ENCODE measurements around the gene NDUFS4.
"Not testable (repeated sequence)": the region's sequence is repeated elsewhere in the genome, so short reads cannot be mapped to it uniquely, and the experiment has no call there.

NDUFS4 gene

GRCh38 chr5:53649352-53649751, 88.9 kb downstream of the NDUFS4 start:
- ChIA-PET CTCF (no interaction called here), POLR2A (no interaction called here)
- TF ChIP-seq, protein P1, sequence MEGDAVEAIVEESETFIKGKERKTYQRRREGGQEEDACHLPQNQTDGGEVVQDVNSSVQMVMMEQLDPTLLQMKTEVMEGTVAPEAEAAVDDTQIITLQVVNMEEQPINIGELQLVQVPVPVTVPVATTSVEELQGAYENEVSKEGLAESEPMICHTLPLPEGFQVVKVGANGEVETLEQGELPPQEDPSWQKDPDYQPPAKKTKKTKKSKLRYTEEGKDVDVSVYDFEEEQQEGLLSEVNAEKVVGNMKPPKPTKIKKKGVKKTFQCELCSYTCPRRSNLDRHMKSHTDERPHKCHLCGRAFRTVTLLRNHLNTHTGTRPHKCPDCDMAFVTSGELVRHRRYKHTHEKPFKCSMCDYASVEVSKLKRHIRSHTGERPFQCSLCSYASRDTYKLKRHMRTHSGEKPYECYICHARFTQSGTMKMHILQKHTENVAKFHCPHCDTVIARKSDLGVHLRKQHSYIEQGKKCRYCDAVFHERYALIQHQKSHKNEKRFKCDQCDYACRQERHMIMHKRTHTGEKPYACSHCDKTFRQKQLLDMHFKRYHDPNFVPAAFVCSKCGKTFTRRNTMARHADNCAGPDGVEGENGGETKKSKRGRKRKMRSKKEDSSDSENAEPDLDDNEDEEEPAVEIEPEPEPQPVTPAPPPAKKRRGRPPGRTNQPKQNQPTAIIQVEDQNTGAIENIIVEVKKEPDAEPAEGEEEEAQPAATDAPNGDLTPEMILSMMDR (IDR thresholded peaks at IDR 0.05; ENCODE audit: control extremely low read depth, extremely low read depth, low read depth, missing control alignments), result no peak
- no peak for DNase-seq (ENCODE audit: extremely low spot score)

DNA sequence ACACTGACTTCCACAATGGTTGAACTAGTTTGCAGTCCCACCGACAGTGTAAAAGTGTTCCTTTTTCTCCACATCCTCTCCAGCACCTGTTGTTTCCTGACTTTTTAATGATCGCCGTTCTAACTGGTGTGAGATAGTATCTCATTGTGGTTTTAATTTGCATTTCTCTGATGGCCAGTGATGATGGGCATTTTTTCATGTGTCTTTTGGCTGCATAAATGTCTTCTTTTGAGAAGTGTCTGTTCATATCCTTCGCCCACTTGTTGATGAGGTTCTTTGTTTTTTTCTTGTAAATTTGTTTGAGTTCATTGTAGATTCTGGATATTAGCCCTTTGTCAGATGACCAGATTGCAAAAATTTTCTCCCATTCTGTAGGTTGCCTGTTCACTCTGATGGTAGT, 100.1 kb downstream of the NDUFS4 start:
- POLR2A ChIA-PET; CTCF ChIA-PET; DNase-seq (ENCODE audit: extremely low spot score): not testable (repeated sequence)

DNA sequence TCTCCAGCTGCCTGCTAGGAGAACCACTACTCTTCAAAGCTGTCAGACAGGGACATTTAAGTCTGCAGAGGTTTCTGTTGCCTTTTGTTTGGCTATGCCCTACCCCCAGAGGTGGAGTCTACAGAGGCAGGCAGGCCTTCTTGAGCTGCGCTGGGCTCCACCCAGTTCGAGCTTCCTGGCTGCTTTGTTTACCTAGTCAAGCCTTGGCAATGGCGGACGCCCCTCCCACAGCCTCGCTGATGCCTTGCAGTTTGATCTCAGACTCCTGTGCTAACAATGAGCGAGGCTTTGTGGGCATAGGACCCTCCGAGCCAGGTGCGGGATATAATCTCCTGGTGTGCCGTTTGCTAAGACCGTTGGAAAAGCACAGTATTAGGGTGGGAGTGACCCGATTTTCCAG, 104.9 kb downstream of the NDUFS4 start:
- POLR2A ChIA-PET; CTCF ChIA-PET; DNase-seq (ENCODE audit: extremely low spot score): not testable (repeated sequence)

DNA sequence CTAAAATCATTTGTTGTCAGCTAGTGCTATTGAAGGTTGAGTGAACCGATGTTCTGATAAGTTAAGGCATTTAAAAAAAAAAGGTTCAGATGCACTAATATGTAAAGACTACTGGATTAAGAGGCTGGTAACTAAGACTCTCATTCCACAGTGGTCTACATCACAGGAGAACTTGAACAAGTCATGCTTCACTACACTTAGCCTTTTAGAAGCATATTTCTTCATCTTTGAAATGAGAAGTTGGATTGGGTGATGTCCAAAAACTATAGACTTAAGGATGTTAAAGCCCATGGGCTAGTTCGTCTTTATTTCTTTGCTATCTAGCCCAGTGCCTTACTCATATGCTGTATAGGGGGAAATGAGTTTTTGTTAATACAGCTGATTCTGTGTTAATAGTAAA, 107.2 kb downstream of the NDUFS4 start:
- DNase-seq (ENCODE audit: extremely low spot score), result no peak
- ChIA-PET CTCF (no interaction called here), POLR2A (no interaction called here)
- TF ChIP-seq, protein P1 (IDR thresholded peaks at IDR 0.05; ENCODE audit: control extremely low read depth, extremely low read depth, low read depth, missing control alignments), result no peak

- POLR2A ChIA-PET, result no interaction called here
Observed at GRCh38 chr5:53671447-53671846, 111.0 kb downstream of the NDUFS4 start.

DNA sequence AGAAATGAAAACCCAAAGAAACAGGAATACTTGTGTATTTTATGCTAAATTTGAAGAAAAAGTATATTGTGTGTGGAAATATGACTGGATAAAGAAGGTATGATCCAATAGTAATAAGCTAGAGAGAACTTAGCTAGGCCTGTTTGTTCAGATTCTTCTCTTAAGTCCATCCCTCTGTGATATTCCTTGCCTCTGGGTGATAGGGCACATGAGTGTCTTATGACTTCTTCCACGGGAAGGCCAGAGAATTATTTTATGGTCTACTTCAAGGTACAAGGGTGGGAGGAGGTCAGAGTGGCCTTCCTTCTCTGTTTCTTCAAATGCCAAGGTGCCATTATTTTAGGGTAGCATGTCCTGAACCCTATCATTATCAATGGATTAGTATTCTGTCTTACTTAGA, 113.7 kb downstream of the NDUFS4 start:
- no peak for DNase-seq (ENCODE audit: extremely low spot score)
- CTCF ChIA-PET, result no interaction called here
- POLR2A ChIA-PET, result no interaction called here
- TF ChIP-seq, protein P1 (IDR thresholded peaks at IDR 0.05; ENCODE audit: control extremely low read depth, extremely low read depth, low read depth, missing control alignments), result no peak

More at GRCh38 chr5:53671447-53671846, 111.0 kb downstream of the NDUFS4 start:
- no peak for DNase-seq (ENCODE audit: extremely low spot score)
- TF ChIP-seq, protein P1 (IDR thresholded peaks at IDR 0.05; ENCODE audit: control extremely low read depth, extremely low read depth, low read depth, missing control alignments), result no peak
- CTCF ChIA-PET, result no interaction called here

GRCh38 chr5:53677632-53678031, 117.2 kb downstream of the NDUFS4 start:
- POLR2A ChIA-PET, result no interaction called here
- CTCF ChIA-PET, result no interaction called here
- TF ChIP-seq, protein P1 (IDR thresholded peaks at IDR 0.05; ENCODE audit: control extremely low read depth, extremely low read depth, low read depth, missing control alignments), result no peak

GRCh38 chr5:53678981-53679660, 118.7 kb downstream of the NDUFS4 start:
- TF ChIP-seq, protein P1 (IDR thresholded peaks at IDR 0.05; ENCODE audit: control extremely low read depth, extremely low read depth, low read depth, missing control alignments), result no peak
- no peak for DNase-seq (ENCODE audit: extremely low spot score)
- POLR2A ChIA-PET, result no interaction called here
- CTCF ChIA-PET, result no interaction called here

More at GRCh38 chr5:53677632-53678031, 117.2 kb downstream of the NDUFS4 start:
- no peak for DNase-seq (ENCODE audit: extremely low spot score)

Measured in GM10248 (cell line).